Esophagus squamous epithelium (tissue), 5 donors: Measurements from ENCODE around the gene MSH3. TPM values are rescaled to one million over a fixed set of nuclear protein-coding genes. Genes with fewer than 3 reads are reported as not detected.

Experiments
- DNase-seq: peaks from one replicate; lab custom pipeline; 2025; lab: John Stamatoyannopoulos, UW
- H3K27ac ChIP-seq, 4 donors: fragments of 200-600 bp; sonication (generic); one replicate each; pipeline ENCODE4 v1.5.1; 2016 to 2019; ENCODE audit warnings: mild to moderate bottlenecking in 1 of 4
- H3K27me3 ChIP-seq, 4 donors: fragments of 200-600 bp; sonication (generic); 1 replicate in 3 of 4; 2 replicates in 1 of 4; pipeline versions ENCODE4 v1.5.1 to v1.6.0; 2017 to 2021; ENCODE audit warnings: antibody characterized with exemption in 1 of 4
- H3K36me3 ChIP-seq, 3 donors: fragments of 200-600 bp; sonication (generic); one replicate each; pipeline ENCODE4 v1.5.1; 2016 to 2019
- H3K4me1 ChIP-seq, 3 donors: fragments of 200-600 bp; sonication (generic); one replicate each; pipeline ENCODE4 v1.5.1; 2017 to 2019
- H3K4me3 ChIP-seq, 4 donors: fragments of 200-600 bp; sonication (generic); 1 replicate in 3 of 4; 2 replicates in 1 of 4; pipeline ENCODE4 v1.5.1; 2016 to 2019; ENCODE audit warnings: mild to moderate bottlenecking in 2 of 4, moderate library complexity in 1 of 4
- H3K9me3 ChIP-seq, 3 donors: fragments of 200-600 bp; sonication (generic); one replicate each; pipeline ENCODE4 v1.5.1; 2016 to 2019
- POLR2A ChIP-seq, 4 donors: fragments of 450-650 bp; IDR thresholded peaks; one replicate each; pipeline ENCODE4 v1.6.1; 2017; ENCODE audit warnings: antibody characterized with exemption in 4 of 4, mild to moderate bottlenecking in 4 of 4, moderate library complexity in 3 of 4
- WGBS, 2 donors: methylation state at CpG; one replicate each; pipeline ENCODE4 v1.1.5; 2018; 5-methylcytosine and 5-hydroxymethylcytosine counted together
- intact Hi-C: fragments of 100-400 bp; cut with DNase I; formaldehyde crosslinking; loops from one replicate; pipeline ENCODE4 v1.15.0; 2022
- total RNA-seq, 4 donors: library from RNA; depleted of rRNA; stranded (reverse); fragments of >200 nt; gene quantifications; one replicate each; pipeline ENCODE4 v1.1.0, GENCODE V29; 2016
- TF ChIP-seq, protein P1 (sequence below), 6 experiments: fragments of 450-650 bp in 4 of 6; fragments of 200-600 bp in 2 of 6; sonication (generic) in 2 of 6; IDR thresholded peaks; one replicate each; pipeline ENCODE4 v1.5.1; 2016 to 2019; ENCODE audit warnings: antibody characterized with exemption in 6 of 6, mild to moderate bottlenecking in 4 of 6, moderate library complexity in 4 of 6
- donor health status: DM: yes; HTN: yes; CAD: no.

Gene MSH3
- total RNA-seq, 4 donors from 2014 or later, result 6.6 to 12.5 (median 11.6) TPM

DNA sequence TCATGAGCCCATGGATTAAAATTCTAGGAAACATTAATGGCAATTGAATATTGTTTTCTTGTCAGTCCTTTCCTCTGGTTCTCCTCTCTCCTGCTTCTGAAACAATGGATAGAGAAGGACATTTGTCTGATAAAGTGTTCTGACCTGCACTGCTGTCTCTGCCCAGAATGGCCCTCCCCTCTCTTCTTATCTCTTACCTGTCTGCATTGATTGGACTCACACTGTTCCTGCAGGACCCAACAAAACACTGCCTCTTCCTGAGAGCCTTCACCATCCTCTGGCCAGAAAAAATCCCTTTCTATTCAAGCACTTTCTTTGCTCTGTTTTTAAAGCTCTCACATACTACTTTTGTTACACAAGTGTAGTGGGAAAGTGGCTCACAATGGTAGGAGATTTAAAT lies 144.2 kb downstream of the MSH3 start:
- Histone ChIP-seq H3K36me3 (peaks cover 0 to 65% (median 0%) of the 10 kb centered on the region in 3 donors), H3K9me3 (no peaks in the 10 kb centered on the region), H3K27me3 (no peaks in the 10 kb centered on the region), H3K4me3 (no peak overlapping the region), H3K4me1 (no peaks in the 10 kb centered on the region), H3K27ac (no peak overlapping the region)
- TF ChIP-seq POLR2A (IDR thresholded peaks at IDR 0.05), result no peak
- TF ChIP-seq, protein P1, sequence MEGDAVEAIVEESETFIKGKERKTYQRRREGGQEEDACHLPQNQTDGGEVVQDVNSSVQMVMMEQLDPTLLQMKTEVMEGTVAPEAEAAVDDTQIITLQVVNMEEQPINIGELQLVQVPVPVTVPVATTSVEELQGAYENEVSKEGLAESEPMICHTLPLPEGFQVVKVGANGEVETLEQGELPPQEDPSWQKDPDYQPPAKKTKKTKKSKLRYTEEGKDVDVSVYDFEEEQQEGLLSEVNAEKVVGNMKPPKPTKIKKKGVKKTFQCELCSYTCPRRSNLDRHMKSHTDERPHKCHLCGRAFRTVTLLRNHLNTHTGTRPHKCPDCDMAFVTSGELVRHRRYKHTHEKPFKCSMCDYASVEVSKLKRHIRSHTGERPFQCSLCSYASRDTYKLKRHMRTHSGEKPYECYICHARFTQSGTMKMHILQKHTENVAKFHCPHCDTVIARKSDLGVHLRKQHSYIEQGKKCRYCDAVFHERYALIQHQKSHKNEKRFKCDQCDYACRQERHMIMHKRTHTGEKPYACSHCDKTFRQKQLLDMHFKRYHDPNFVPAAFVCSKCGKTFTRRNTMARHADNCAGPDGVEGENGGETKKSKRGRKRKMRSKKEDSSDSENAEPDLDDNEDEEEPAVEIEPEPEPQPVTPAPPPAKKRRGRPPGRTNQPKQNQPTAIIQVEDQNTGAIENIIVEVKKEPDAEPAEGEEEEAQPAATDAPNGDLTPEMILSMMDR (IDR thresholded peaks at IDR 0.05), result no peak
- DNase-seq, result no peak
- intact Hi-C loops, result no loop called here

DNA sequence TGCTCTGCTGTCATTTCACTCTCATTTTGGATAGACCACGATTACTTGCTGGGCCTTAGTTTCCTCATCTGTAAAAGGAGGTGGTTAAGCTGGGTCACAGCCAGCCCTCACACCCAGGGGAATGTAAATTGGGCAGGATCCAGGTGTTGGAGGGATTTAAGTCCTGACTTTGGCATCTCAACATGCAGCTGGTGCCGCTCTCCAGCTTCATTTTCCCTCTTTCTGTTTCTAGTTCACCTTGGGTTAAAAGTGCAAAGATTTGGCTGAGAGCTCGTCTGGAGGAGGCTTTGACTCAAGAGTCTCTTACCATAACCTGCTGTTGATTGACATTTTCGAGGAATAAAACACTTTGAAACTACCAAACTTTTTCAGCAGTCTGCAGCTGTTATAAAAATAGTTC lies 144.6 kb downstream of the MSH3 start:
- TF ChIP-seq POLR2A (IDR thresholded peaks at IDR 0.05), result no peak
- H3K27me3 ChIP-seq, result no peaks in the 10 kb centered on the region
- intact Hi-C loops, result no loop called here
- DNase-seq, result no peak
- 54 to 64% methylated on average over 4 of the region's 4 CpGs for WGBS, 2 donors
- H3K36me3 ChIP-seq, result peaks cover 0 to 61% (median 0%) of the 10 kb centered on the region in 3 donors
- H3K4me1 ChIP-seq, result no peaks in the 10 kb centered on the region
- H3K27ac ChIP-seq, result no peak overlapping the region
- no peak overlapping the region for H3K4me3 ChIP-seq
- no peaks in the 10 kb centered on the region for H3K9me3 ChIP-seq

DNA sequence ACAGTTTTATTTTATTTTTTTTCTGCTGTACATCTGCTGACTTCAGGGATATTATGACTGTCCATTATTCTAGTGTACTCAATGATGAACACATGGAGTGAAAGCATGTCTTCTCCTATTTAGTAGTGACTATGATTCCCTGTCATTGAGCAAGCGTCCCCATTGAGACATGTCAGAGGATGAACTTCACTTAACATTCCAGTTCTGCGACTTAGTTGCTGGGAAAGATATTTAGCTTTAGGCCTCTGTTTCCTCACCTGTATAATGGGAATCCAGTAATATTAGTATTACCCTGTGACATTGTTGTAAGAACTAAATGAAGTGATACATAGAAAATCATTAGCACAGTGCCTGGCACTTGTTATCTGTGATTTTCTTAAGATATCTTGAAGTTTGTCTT lies 145.1 kb downstream of the MSH3 start:
- intact Hi-C loops, result no loop called here
- TF ChIP-seq, protein P1 (IDR thresholded peaks at IDR 0.05), result no peak
- TF ChIP-seq POLR2A (IDR thresholded peaks at IDR 0.05), result no peak
- H3K4me1 ChIP-seq, result no peaks in the 10 kb centered on the region
- whole genome bisulfite sequencing, 2 donors, result 65 to 84% methylated on average over 2 of the region's 2 CpGs
- no peaks in the 10 kb centered on the region for H3K27me3 ChIP-seq
- peaks cover 0 to 56% (median 0%) of the 10 kb centered on the region in 3 donors for H3K36me3 ChIP-seq
- H3K27ac ChIP-seq, result no peak overlapping the region
- H3K9me3 ChIP-seq, result no peaks in the 10 kb centered on the region
- no peak for DNase-seq
- no peak overlapping the region for H3K4me3 ChIP-seq

- no peak overlapping the region for H3K4me3 ChIP-seq
- peaks cover 0 to 41% (median 0%) of the 10 kb centered on the region in 3 donors for H3K36me3 ChIP-seq
- WGBS, 2 donors, result 80% methylated on average over 1 of the region's 1 CpG; no CpG with 5 or more reads in 1 of the 2 donors
- H3K4me1 ChIP-seq, result no peaks in the 10 kb centered on the region
- H3K27me3 ChIP-seq, result no peaks in the 10 kb centered on the region
- intact Hi-C loops, result no loop called here
- H3K9me3 ChIP-seq, result no peaks in the 10 kb centered on the region
- no peak for DNase-seq
- no peak for TF ChIP-seq POLR2A (IDR thresholded peaks at IDR 0.05)
- TF ChIP-seq, protein P1 (IDR thresholded peaks at IDR 0.05), result no peak
- H3K27ac ChIP-seq, result no peak overlapping the region
These were observed 149.9 kb downstream of the MSH3 start for GRCh38 chr5:80804332-80804731.

- intact Hi-C loops, result no loop called here
- TF ChIP-seq, protein P1 (IDR thresholded peaks at IDR 0.05), result no peak
- no peak for TF ChIP-seq POLR2A (IDR thresholded peaks at IDR 0.05)
- WGBS, 2 donors, result 91 to 97% methylated on average over 2 of the region's 2 CpGs
These were observed 150.6 kb downstream of the MSH3 start for GRCh38 chr5:80805038-80805437.

DNA sequence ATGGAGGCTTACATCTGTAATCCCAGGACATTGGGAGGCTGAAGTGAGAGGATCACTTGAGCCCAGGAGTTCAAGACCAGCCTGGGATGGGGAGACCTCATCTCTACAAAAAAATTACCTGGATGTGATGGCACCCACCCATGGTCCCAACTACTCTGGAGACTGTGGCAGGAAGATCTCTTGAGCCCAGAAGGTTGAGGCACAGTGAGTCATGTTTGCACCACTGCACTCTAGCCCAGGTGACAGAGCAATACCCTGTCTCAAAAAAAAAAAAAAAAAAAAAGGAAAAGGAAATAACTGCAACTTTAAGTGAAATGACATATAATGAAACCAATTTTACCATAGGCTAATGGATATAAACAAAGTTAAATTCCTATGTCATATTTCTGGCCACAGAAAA lies 152.5 kb downstream of the MSH3 start:
- TF ChIP-seq, protein P1 (IDR thresholded peaks at IDR 0.05), result no peak
- TF ChIP-seq POLR2A (IDR thresholded peaks at IDR 0.05), result no peak
- intact Hi-C loops, result no loop called here
- H3K27ac ChIP-seq, result no peak overlapping the region

More at GRCh38 chr5:80805038-80805437, 150.6 kb downstream of the MSH3 start:
- H3K27me3 ChIP-seq, result no peaks in the 10 kb centered on the region
- H3K9me3 ChIP-seq, result no peaks in the 10 kb centered on the region
- H3K36me3 ChIP-seq, result peaks cover 0 to 40% (median 0%) of the 10 kb centered on the region in 3 donors
- no peak overlapping the region for H3K27ac ChIP-seq
- DNase-seq, result no peak
- H3K4me1 ChIP-seq, result no peaks in the 10 kb centered on the region
- no peak overlapping the region for H3K4me3 ChIP-seq

More for the DNA sequence above, 152.5 kb downstream of the MSH3 start:
- Histone ChIP-seq H3K27me3 (no peaks in the 10 kb centered on the region), H3K36me3 (peaks cover 0 to 27% (median 0%) of the 10 kb centered on the region in 3 donors), H3K4me3 (no peak overlapping the region), H3K9me3 (no peaks in the 10 kb centered on the region), H3K4me1 (no peaks in the 10 kb centered on the region)
- no peak for DNase-seq
